GM18907 (cell line): ENCODE data around the gene RHBDD1.
"Not testable (repeated sequence)": the region's sequence is repeated elsewhere in the genome, so short reads cannot be mapped to it uniquely, and the experiment has no call there.

Experiments used
- ATAC-seq: cut with Tn5 transposase; IDR thresholded peaks from one replicate; pipeline ENCODE4 v1.9.1; 2021; ENCODE audit warnings: mild to moderate bottlenecking, moderate library complexity; ENCODE audit not compliant: unreplicated experiment

Gene RHBDD1

DNA sequence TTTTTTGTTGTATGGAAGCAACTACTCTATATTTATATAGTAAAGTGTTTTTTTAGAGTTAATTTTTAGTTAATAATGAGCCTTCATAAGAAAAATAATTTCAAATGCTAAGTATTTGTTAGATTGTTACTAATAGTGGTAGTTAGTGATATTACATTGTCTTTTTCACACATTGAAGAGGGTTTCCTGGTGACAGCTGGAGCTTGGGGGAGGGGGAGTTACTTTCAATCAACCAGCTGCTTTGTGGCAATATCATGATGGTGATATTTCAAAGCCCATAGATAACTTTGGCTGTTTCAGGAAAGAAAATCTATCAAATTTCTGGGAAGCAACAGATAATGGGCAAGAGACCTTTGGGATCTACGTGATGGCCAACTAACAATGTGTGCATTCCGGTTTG is 4.1 kb downstream of the RHBDD1 start:
- ATAC-seq: no peak

DNA sequence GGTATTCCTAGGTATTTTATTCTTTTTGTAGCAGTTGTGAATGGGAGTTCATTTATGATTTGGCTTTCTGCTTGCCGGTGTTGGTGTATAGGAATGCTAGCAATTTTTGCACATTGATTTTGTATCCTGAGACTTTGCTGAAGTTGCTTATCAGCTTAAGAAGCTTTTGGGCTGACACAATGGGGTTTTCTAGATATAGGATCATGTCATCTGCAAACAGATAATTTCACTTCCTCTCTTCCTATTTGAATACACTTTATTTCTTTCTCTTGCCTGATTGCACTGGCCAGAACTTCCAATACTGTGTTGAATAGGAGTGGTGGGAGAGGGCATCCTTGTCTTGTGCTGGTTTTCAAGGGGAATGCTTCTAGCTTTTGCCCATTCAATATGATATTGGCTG is 7.1 kb downstream of the RHBDD1 start:
- ATAC-seq: not testable (repeated sequence)

DNA sequence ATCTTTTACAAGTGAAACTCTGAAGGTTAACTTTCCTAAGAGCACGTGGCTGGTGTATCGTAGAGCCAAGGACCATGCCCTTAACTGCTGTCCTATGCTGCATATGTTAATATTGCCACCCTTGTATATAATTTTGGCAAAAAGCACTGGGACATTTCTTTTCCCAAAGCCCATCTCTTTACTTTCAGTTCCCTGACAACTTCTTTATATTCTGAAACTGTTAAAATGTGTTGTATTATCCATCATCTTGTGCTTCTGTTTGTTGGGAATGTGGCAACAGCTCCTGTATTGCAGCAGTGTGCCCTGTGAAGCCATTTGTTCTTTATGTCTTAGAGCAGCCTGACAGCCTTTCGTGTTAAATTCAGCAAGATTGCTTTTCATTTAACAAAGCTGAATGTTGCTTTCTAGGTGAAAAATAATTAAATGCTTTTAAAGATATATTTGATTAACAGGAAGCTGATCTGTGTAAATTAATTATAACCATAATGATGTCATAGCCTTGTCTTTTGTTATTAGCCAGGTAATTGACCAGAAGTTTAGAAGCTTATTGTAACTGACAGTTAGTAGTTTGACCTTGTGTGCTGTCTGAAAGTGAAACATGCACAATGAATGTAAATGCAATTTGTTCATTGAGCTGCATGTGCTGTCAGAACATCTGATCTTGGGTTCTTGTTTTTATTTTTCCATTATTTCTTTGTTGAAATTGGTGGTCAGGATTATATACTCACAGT is 9.7 kb downstream of the RHBDD1 start:
- peak; percentile 64 for ATAC-seq

DNA sequence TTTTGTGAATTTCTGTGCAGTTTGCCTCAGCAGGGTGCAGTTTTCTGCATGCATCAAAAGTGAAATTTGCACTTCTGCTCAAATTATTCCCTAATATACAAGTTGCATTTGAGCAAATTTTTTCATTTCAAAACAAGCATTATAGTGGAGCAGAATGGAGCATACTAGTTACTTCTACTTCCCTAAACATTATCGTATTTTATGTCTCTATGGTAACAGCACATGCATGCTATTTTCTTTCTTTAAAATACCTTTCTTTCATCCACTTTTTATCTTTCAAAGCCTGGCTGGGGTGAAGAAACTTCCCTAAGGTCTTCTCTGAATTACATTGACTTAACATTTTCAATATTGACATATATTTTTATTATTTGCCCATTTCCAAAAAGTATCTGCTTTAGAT is 11.2 kb downstream of the RHBDD1 start:
- no peak for ATAC-seq

DNA sequence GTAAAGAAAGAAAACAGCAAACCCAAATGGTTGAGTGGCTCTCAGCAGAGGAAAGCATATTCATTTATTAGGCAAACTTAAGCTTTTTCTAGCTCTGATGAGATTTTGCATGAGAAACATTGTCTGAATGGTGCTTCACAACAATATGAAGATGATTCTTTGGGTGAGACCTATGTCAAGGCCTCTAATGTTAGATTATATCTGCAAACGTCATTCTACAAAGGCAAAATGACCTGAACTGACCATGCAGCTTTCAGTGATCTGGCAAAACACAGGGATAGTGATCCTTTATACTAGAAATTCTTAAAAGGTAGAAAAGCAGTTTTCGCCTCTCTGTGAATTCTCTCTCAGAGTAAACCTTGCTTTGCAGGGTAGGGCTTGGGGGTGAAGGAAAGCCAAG is 11.7 kb downstream of the RHBDD1 start:
- no peak for ATAC-seq

DNA sequence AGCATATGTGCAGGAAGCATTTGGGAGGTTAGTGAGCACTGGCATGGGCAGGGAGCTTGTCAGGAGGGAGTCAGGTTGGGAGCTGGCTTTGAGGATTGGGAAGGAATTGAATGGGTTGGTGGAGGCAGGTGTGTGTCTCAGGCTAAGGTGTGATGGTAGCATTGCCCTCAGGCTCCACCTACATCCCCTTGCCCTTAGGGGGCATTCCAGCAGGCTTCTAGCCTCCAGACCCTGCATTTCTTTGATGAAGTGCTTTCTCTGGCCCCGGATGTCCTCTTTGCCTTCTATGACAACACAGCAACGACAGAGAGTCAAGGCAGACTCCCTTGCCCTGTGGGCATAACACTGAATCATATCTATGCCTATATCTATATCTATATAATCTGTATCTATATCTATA is 13.5 kb downstream of the RHBDD1 start:
- ATAC-seq: no peak

DNA sequence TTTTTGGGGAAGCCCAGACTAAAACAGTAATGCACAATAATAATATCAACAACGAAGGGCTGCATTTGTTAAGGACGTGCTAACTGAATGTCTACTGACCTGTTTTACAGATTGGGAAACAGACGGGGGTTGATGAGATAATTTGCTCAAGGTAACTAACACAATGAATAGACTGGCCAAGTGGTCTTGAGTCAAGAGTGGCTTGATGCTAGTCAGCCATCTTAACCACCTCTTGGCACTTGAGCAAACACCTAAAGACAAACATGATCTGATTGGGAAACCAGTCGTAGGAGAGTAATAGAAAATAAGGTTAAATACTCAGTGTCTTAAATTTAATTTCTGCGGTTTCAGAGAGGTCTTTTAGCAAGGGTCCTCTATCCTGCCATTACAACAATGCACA is 14.2 kb downstream of the RHBDD1 start:
- no peak for ATAC-seq

DNA sequence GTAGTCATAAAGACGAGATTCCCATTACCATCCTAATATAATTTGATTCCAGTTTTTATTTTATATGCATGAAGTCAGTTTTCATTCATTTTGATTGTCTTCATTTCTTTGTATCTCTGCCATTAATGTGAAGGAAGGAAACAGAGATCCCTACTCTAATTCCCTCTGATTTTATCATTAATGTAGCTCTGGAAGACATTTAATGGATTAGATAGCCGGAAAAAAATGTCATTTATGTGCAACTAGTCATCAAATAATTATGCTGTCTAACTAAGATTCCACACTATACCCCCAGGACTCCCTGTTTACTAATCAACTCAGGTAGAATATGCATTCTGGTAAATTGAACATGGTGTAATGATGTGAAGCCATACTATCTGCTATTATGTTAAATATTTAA is 19.9 kb downstream of the RHBDD1 start:
- no peak for ATAC-seq

DNA sequence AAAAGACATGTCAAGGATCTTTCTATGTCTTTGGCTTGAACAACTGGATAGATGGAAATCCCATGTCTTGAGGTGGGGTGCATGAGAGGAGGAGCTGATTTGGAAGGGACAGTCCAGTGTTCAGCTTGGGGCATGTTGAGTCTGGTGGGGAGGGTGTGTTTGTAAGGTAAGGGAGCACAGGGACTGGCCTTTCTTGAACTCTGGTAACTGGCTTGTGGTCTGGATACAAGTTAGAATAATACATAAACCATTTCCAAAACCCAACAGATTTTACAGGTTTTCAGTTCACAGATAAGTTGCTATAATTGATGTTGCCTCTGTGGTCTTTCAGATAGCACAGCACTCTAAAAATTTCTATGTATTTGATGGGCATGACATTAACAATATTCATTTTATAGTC is 24.2 kb downstream of the RHBDD1 start:
- peak; percentile 57 for ATAC-seq

DNA sequence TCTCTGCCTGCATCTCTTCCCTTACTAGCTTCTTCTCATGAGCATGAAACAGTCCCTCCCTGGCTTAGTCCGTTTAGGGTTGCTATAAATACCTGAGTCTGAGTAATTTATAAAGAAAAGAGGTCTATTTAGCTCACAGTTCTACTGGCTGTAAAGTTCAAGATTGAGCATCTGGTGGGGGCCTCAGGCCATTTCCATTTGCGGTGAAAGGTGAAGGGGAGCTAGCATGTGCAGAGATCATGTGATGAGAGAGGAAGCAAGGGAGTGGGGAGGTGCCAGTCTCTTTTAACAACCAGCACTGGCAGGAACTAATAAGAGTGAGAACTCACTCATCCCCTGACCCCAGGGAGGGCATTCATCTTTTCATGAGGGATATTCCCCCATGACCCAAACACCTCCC is 26.8 kb downstream of the RHBDD1 start:
- peak; percentile 83 for ATAC-seq

DNA sequence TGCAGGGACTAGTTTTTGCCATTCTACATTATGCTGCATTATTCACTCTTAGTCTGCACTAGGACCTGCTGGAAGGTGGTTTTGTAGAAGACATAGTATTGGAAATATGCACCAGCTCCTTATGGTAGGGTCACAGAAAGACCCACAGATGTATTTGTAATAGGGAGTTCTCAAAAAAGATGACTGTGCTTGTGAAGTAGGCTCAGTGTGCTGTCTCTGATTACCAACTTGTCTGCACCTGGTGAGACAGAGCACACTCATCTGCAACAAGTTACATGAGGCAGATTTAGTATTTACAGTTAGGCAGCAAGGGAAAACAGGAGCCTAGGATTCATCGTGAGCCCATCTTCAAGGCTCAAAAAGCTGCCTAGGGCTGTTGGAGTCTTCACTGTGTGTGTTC is 29.4 kb downstream of the RHBDD1 start:
- no peak for ATAC-seq

DNA sequence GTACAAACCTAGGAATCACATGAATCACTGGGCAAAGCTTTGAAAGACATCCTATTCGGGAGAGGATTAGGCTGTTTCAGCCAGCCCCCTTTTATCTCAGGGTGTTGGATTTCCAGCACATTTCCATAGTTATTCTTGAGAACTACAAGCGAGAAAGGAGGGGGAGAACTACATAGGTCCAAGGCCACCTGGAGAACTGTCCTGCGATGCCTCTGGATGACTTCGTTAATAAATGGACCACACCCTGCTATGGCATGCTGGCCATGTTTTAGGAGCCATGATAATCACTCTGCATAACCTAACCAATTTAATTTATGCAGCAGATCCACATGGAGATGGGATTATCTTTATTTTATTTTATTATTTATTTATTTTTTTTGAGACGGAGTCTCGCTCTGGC is 29.9 kb downstream of the RHBDD1 start:
- no peak for ATAC-seq

DNA sequence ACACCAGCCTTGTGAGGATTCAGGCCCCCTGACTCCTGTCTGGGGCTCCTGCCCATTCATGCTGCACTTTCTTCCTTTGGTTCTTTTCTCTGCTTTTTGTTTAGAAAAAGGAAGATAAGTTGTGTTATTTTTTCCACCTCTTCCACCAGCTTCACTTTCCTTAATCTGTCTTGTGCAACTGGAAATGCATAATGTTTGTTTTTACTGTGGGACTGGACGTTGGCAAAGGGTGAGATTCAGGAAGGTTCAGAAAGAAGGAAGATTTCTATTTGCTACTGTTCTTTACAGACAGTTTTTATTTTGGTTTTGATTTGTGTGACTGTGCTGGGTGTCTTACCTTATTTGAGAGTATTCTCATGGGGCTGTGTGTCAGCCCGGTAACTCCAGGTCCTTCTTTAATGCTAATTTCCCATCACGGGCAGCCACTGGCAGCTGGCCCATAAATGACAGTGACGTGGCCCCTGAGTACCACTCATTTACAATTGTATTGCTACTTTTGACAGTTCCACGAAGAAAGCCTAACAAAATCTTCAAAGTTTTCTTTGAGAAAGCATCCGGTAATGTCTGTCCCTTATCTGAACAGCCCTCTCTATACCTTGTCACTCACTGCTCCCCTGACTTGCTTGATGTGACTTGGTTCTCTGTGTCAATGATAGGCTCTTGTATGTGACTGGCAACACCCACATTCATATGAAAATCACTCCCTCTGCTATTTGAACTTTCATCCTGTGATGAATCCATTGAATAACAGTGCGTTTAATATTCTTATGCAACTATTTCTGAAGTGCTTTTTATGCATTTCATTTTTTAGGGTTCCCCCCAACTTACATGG is 32.7 kb downstream of the RHBDD1 start:
- ATAC-seq: no peak

DNA sequence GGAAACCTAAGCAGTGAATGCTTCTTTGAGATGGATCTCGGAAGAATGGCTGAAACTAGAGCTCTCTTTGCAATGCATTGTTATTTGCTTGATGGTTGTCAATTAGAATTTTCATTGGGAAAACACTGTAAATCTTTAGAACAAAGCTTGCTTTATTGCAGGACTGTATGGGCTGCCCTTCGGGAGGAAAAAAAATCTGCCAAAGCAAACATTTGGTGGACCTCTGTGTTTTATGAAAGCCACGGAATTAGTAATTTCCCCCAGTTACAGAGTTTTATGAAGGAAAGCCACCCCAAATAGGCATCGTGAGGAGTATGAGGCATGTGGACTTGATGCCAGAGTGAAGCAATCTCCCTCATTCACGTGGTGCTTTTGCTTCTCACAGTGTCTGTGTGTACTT is 33.5 kb downstream of the RHBDD1 start:
- ATAC-seq: no peak

DNA sequence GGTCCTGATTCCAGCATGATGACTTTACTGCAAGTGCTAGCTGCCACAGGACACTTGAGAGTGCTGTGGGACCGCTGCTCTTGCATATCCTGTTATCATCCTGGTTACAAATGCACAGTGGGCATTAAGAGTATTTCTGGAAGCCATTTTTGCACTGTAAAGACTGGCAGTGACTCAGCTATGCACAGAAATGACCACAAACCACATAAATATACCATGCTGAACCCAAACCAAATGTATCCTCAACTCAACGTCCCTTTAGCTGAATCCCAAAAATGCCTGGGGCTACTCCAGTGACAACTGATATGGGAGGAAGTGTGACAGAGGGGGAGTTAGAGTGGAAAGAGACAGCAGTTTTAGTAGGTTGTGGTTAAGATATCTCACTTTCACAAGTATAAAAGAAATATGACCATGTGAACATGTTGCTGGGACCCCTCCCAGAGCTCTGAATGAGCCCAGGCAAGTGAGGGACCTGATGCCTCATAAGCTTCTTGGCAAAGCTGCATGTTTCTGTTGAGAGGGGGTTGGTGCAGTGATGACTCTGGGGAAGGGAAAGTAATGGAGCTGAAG is 37.3 kb downstream of the RHBDD1 start:
- ATAC-seq: peak; percentile 75

DNA sequence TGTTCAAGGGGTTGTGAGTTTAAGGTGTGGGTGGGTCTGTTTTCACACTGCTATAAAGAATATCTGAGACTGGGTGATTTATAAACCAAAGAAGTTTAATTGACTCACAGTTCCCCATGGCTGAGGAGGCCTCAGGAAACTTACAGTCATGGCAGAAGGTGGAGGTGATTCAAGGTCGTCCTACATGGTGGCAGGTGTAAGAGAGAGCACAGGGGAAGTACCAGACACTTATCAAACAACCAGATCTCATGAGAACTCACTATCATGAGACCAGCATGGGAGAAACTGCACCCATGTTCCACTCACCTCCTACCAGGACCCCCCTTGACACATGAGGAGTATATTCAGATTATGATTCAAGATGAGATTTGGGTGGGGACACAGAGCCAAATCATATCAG is 38.0 kb downstream of the RHBDD1 start:
- no peak for ATAC-seq

DNA sequence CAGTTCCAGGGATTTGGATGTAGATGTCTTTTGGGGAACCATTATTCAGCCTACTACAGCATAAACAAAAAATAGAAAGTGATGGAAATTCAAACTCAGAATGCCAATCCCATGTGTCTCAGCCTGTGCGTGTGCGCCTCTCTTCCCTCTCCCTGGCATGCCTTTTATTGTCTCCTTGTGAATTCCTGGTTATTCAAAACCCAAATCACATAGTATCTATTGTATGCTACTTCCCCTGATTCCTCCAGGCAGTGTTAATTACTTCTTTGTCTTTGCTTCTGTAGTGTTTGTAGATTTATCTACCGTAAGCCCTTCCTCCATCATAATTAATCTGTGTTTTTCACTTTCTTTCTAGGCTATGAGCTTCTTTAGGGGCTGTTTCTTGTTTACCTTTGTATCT is 38.9 kb downstream of the RHBDD1 start:
- no peak for ATAC-seq

DNA sequence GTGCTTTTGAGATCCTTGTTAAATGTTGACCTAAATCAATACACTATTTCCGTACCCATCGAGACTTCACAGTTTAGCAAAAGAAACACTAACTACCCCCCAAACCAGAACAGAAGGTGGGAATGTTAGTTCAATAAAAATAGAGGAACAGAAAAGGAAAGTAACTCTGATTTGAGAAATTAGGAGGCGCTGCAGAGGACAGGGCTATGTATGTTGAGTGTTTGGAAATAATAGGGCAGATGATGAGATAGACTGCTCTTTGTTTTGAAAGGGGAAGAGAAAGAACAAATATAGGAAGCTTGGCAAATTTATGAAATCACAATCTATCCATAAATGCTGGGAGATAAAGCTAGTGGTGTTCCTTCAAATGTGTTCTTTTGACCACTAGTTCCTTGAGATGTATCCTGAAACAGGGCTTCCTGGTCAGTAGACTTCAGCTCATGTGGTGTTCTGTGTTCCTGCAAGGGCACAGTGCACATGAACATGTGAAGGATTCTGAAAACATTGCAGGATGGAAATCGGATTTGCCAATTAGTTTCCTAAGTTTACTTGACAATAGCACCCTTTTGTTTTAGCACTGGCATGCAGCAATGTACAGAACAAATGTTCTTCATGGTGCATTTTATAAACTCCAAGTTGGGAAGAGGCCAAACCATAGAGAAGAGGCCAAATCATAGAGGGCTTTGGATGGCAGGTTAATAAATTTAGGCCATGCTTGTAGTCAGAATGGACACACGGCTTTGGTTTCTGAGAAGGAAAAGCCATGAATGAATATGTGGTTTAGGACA is 39.8 kb downstream of the RHBDD1 start:
- no peak for ATAC-seq

DNA sequence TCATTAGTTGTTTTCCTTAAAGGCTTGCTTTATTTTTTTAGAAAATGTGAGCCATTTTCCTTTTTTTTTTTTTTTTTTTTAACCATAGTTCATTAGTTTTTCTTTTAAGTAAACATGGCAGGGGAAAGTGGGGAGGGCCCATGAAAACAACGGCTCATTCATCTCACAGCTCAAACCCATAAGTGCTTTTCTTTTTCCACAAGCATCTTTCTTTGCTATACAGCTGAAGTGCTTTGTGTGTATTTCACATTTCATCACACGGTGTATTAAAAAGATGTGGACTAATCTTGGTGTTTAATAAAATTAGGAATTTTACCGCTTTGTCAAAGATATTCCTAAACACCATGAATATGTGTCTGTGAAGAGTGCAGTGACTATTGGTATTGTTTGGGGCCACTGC is 41.6 kb downstream of the RHBDD1 start:
- no peak for ATAC-seq

DNA sequence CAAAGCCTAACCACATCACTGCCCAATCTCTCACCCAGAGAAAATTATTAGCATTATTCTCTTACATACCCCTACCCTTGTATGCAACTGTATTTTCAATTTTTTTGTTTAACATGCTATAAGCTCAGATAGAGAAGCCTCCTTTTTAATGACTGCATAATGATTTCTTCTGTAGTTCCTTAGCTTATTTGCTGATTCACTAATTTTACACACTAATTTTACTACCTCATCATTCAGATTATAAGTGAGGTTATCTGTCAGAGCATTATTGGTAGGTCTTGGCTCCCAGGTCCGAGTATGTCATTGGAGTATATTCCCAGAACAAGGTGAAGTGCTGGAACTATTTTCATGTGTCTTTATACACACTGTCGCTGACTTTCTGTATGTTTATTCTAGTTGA is 45.4 kb downstream of the RHBDD1 start:
- no peak for ATAC-seq

DNA sequence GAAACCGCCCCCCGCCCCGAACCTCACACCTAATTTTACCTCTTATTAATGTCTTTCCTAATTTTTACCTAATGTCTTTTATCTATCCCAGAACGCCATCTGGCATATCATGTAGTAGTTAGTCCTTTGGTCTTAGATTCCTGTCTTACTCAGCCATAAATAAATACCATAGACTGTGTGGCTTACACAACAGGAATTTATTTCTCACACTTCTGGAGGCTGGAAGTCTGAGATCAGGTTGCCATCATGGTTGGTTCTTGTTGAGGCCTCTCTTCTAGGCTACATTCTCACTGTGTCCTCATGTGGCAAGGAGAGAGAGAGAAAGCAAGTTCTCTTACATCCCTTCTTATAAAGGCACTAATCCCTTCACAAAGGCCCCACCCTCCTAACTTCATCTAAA is 46.8 kb downstream of the RHBDD1 start:
- ATAC-seq: no peak
